HCT116 (cell line): ENCODE data around the gene FAM110C.

ENCODE experiments used
- EZH2 ChIP-seq: fragments of 200-600 bp; sonication (generic); IDR thresholded peaks from 2 replicates; pipeline ENCODE4 v1.6.1; 2017; ENCODE audit warnings: antibody characterized with exemption, mixed run types
- POLR2A ChIP-seq: IDR thresholded peaks from 2 replicates; pipeline ENCODE4 v1.7.0; 2011; ENCODE audit warnings: borderline replicate concordance; ENCODE audit not compliant: insufficient read depth, insufficient read length; ENCODE audit errors: extremely low read depth
- SIN3A ChIP-seq: IDR thresholded peaks from 2 replicates; pipeline ENCODE4 v1.6.1; 2012; ENCODE audit warnings: low read depth
- SRF ChIP-seq: IDR thresholded peaks from 2 replicates; pipeline ENCODE4 v1.6.1; 2012; ENCODE audit warnings: low read depth
- TCF7L2 ChIP-seq: IDR thresholded peaks from 2 replicates; pipeline ENCODE4 v1.7.0; 2011; ENCODE audit warnings: borderline replicate concordance, inconsistent platforms; ENCODE audit not compliant: insufficient read depth, insufficient read length; ENCODE audit errors: extremely low read depth
- TF ChIP-seq, protein P1 (sequence below), 3 experiments: fragments of 200-600 bp in 1 of 3; sonication (generic) in 1 of 3; IDR thresholded peaks in 2 of 3; conservative IDR thresholded peaks in 1 of 3; 2 replicates each; pipeline ENCODE4 v1.5.1; 2012 to 2017; ENCODE audit warnings: low read depth in 2 of 3, low read length in 2 of 3, antibody characterized with exemption in 1 of 3, borderline replicate concordance in 1 of 3, control low read depth in 1 of 3, mild to moderate bottlenecking in 1 of 3, mixed read lengths in 1 of 3, mixed run types in 1 of 3, moderate library complexity in 1 of 3; ENCODE audit not compliant: insufficient read depth in 1 of 3
- TF ChIP-seq, protein P2 (sequence below): IDR thresholded peaks from 2 replicates; pipeline ENCODE4 v1.6.1; 2011; ENCODE audit warnings: mild to moderate bottlenecking, low read length, moderate library complexity; ENCODE audit not compliant: insufficient replicate concordance; ENCODE audit errors: extremely low read depth

DNA sequence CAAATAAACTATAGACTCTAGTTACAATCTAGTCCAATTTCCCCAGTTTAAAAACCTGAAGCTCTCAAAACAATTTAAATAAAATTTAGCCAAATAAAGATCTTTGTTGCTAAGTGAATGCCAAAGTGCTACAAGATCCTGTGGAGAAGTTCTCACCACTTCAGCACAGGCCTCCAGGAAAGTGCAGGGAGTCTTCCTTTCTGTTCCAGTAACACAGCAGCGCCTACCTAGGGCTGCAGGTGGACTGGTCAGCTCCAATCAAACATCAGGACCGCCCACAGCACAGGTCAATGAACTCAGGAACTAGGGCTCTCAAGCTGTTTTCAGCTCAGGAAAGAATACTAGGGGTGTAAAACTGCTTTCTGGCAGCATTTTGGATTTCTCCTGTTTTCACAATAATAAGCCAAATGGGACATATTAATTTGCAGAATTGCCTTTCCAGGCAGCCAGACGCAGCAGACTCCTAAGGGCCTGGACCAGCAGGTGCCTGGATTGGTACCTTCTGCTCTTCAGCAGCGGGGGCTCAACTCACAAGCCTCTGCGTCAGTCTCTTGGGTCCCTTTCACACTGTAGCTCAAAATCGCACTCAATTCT lies 1.5 kb downstream of the FAM110C start:
- TF ChIP-seq EZH2 (no peak), TCF7L2 (no peak), SRF (no peak), SIN3A (0 out of 2 replicates have a peak, but pooled peaks have one; percentile 17), POLR2A (no peak)
- TF ChIP-seq, protein P1, sequence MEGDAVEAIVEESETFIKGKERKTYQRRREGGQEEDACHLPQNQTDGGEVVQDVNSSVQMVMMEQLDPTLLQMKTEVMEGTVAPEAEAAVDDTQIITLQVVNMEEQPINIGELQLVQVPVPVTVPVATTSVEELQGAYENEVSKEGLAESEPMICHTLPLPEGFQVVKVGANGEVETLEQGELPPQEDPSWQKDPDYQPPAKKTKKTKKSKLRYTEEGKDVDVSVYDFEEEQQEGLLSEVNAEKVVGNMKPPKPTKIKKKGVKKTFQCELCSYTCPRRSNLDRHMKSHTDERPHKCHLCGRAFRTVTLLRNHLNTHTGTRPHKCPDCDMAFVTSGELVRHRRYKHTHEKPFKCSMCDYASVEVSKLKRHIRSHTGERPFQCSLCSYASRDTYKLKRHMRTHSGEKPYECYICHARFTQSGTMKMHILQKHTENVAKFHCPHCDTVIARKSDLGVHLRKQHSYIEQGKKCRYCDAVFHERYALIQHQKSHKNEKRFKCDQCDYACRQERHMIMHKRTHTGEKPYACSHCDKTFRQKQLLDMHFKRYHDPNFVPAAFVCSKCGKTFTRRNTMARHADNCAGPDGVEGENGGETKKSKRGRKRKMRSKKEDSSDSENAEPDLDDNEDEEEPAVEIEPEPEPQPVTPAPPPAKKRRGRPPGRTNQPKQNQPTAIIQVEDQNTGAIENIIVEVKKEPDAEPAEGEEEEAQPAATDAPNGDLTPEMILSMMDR (IDR thresholded peaks at IDR 0.05 in 2 of 3, conservative IDR thresholded peaks at IDR 0.05 in 1 of 3; ENCODE audit: borderline replicate concordance in 1 of 3, insufficient read depth in 1 of 3, low read depth in 2 of 3, low read length in 2 of 3), result 0 out of 6 replicates have a peak, but pooled peaks of 1 of the 3 experiments have one; percentile 6
- TF ChIP-seq, protein P2, sequence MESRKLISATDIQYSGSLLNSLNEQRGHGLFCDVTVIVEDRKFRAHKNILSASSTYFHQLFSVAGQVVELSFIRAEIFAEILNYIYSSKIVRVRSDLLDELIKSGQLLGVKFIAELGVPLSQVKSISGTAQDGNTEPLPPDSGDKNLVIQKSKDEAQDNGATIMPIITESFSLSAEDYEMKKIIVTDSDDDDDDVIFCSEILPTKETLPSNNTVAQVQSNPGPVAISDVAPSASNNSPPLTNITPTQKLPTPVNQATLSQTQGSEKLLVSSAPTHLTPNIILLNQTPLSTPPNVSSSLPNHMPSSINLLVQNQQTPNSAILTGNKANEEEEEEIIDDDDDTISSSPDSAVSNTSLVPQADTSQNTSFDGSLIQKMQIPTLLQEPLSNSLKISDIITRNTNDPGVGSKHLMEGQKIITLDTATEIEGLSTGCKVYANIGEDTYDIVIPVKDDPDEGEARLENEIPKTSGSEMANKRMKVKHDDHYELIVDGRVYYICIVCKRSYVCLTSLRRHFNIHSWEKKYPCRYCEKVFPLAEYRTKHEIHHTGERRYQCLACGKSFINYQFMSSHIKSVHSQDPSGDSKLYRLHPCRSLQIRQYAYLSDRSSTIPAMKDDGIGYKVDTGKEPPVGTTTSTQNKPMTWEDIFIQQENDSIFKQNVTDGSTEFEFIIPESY, result no peak
